ENCODE measurements around the gene A1BG. TPM values are rescaled to one million over a fixed set of nuclear protein-coding genes. Genes with fewer than 3 reads are reported as not detected.

Gene A1BG
- total RNA-seq, 1 experiment from 2014 or later, result 1.2 TPM

- H3K27ac ChIP-seq (ENCODE audit: low read depth, low read length), result no peak overlapping the region
Measured at GRCh38 chr19:58325311-58326022, 27.8 kb downstream of the A1BG start.

More at GRCh38 chr19:58325311-58326022, 27.8 kb downstream of the A1BG start:
- intact Hi-C loops (cut with micrococcal nuclease), result loop anchor here (1.0 to 5.0 kb wide), 3 partner anchors 20 to 192 kb away; partner anchors contain the start of genes ERVK3-1, ZBTB45 and ZNF584
- Histone ChIP-seq H3K4me2 (ENCODE audit: low read length) (peak overlapping the region; percentile 90), H3K9me2 (ENCODE audit: insufficient read depth) (no peaks in the 10 kb centered on the region), H4K20me1 (ENCODE audit: insufficient read depth) (no peaks in the 10 kb centered on the region), H3K4me3 (replicated peaks in 1 of 2; ENCODE audit: low read depth in 1 of 2, low read length in 2 of 2) (peak overlapping the region; percentile 78 to 91), H3K27me3 (ENCODE audit: insufficient read depth, low read length) (no peaks in the 10 kb centered on the region), H3K9ac (ENCODE audit: low read length) (peak overlapping the region; percentile 72; the same call in 1 of the 2 replicates), H3K79me2 (ENCODE audit: insufficient read depth, low read length) (peaks cover 33% of the 10 kb centered on the region), H3K9me3 (ENCODE audit: control insufficient read depth in 1 of 2, insufficient read depth in 1 of 2, low read depth in 1 of 2, low read length in 2 of 2) (no peaks in the 10 kb centered on the region), H3K36me3 (ENCODE audit: control insufficient read depth in 1 of 2, insufficient read depth in 2 of 2, low read length in 2 of 2) (no peaks in the 10 kb centered on the region), H2AFZ (ENCODE audit: low read depth, low read length, poor library complexity, severe bottlenecking) (no peak overlapping the region), H3K4me1 (ENCODE audit: control insufficient read depth in 1 of 2, insufficient read depth in 2 of 2, low read length in 2 of 2) (peaks cover 10 to 21% of the 10 kb centered on the region in 2 experiments)
- RAD21 ChIA-PET (ENCODE audit: low non-redundant PET in 1 of 2, low total read pairs in 2 of 2, uncharacterized antibody in 2 of 2, unreplicated experiment in 2 of 2), result no interaction called here
- no peak for TF ChIP-seq CTCF (IDR thresholded peaks at IDR 0.05 in 2 of 3, conservative IDR thresholded peaks at IDR 0.05 in 1 of 3; ENCODE audit: borderline replicate concordance in 1 of 3, insufficient read depth in 1 of 3, low read depth in 2 of 3, low read length in 2 of 3)
- no peak for TF ChIP-seq RAD21 (IDR thresholded peaks at IDR 0.05; ENCODE audit: low read depth)
- no peak for TF ChIP-seq SRF (IDR thresholded peaks at IDR 0.05; ENCODE audit: low read depth)
- no peak for TF ChIP-seq EZH2 (IDR thresholded peaks at IDR 0.05)
- no peak for TF ChIP-seq FOSL1 (IDR thresholded peaks at IDR 0.05; ENCODE audit: low read depth)
- TF ChIP-seq ZNF274 (IDR thresholded peaks at IDR 0.05; ENCODE audit: low read depth, low read length), result no peak
- no peak for TF ChIP-seq ELF1 (IDR thresholded peaks at IDR 0.05; ENCODE audit: borderline replicate concordance, low read depth)
- no peak for TF ChIP-seq REST (IDR thresholded peaks at IDR 0.05; ENCODE audit: low read depth)
- TF ChIP-seq SP1 (IDR thresholded peaks at IDR 0.05; ENCODE audit: low read depth), result no peak
- TF ChIP-seq POLR2AphosphoS5 (IDR thresholded peaks at IDR 0.05; ENCODE audit: low read depth, low read length), result no peak
- TF ChIP-seq EZH2phosphoT487 (IDR thresholded peaks at IDR 0.05; ENCODE audit: borderline replicate concordance), result no peak
- POLR2A ChIA-PET, result interaction anchor here (2.1 kb wide), 1 partner anchor 37 kb away, joined by 9 read pairs; the partner anchor contains the start of gene ZNF497
- ATAC-seq (no peak), DNase-seq (ENCODE audit: low read depth, low spot score) (no peak)
- CTCF ChIA-PET, result no interaction called here
- BruUV-seq (replicated peaks), result no TSS peak
